B cell (primary cell): Measurements from ENCODE around the gene GPER1. TPM values are rescaled to one million over a fixed set of nuclear protein-coding genes. Genes with fewer than 3 reads are reported as not detected.

Source experiments
- ATAC-seq: fragments of 200-7000 bp; cut with Tn5 transposase; one replicate; pipeline ENCODE4 v1.10.0; 2021; ENCODE audit warnings: low read depth, mild to moderate bottlenecking, moderate number of reproducible peaks, moderate library complexity
- CTCF ChIA-PET: fragments of 350-600 bp; sonication (Branson Sonifier 250); formaldehyde crosslinking; loops from one replicate; lab custom pipeline; 2021; ENCODE audit warnings: antibody characterized with exemption, inconsistent platforms; lab: Charles Lee
- POLR2A ChIA-PET: fragments of 350-600 bp; sonication (Branson Sonifier 250); formaldehyde crosslinking; loops from one replicate; lab custom pipeline; 2021; ENCODE audit warnings: antibody characterized with exemption; lab: Charles Lee
- DNase-seq: peaks from one replicate; pipeline ENCODE4 v3.0.0; 2013
- H2AFZ ChIP-seq: 2 replicates; pipeline ENCODE4 v1.6.1; 2012; ENCODE audit warnings: mild to moderate bottlenecking, low read depth, low read length; ENCODE audit not compliant: insufficient read depth, poor library complexity, severe bottlenecking
- H3K27ac ChIP-seq, 2 donors: 1 replicate in 1 of 2; 2 replicates in 1 of 2; pipeline ENCODE4 v1.5.1; 2012 to 2013; ENCODE audit warnings: low read length in 2 of 2, mild to moderate bottlenecking in 2 of 2, moderate library complexity in 1 of 2
- H3K27me3 ChIP-seq, 4 experiments: fragments of 200-600 bp in 1 of 4; sonication (generic) in 1 of 4; replicated peaks in 1 of 4; 1 replicate in 2 of 4; 2 replicates in 2 of 4; pipeline versions ENCODE4 v1.6.1 to v1.7.0; 2013 to 2016; ENCODE audit warnings: low read length in 3 of 4, mild to moderate bottlenecking in 2 of 4, mixed read lengths in 1 of 4, moderate library complexity in 1 of 4; ENCODE audit not compliant: insufficient read depth in 4 of 4, control insufficient read depth in 3 of 4; ENCODE audit errors: control extremely low read depth in 1 of 4
- H3K36me3 ChIP-seq, 2 experiments: replicated peaks in 1 of 2; 1 replicate in 1 of 2; 2 replicates in 1 of 2; pipeline versions ENCODE4 v1.6.1 to v1.7.1; 2013; ENCODE audit warnings: low read length in 1 of 2; ENCODE audit not compliant: insufficient read depth in 2 of 2, control insufficient read depth in 1 of 2; ENCODE audit errors: control extremely low read depth in 1 of 2, extremely low read depth in 1 of 2
- H3K4me1 ChIP-seq, 2 donors: fragments of 200-600 bp in 1 of 2; sonication (generic) in 1 of 2; 1 replicate in 1 of 2; 2 replicates in 1 of 2; pipeline versions ENCODE4 v1.5.1 to v1.6.1; 2013 to 2017; ENCODE audit warnings: low read length in 2 of 2; ENCODE audit not compliant: control insufficient read depth in 2 of 2, insufficient read depth in 2 of 2
- H3K4me2 ChIP-seq: replicated peaks from 2 replicates; pipeline ENCODE3; 2012; ENCODE audit warnings: mild to moderate bottlenecking, low read depth, low read length; ENCODE audit not compliant: poor library complexity, severe bottlenecking
- H3K4me3 ChIP-seq, 5 experiments: fragments of 200-600 bp in 1 of 5; sonication (generic) in 1 of 5; 1 replicate in 3 of 5; 2 replicates in 2 of 5; pipeline versions ENCODE4 v1.5.1 to v1.7.0; 2011 to 2016; ENCODE audit warnings: low read length in 4 of 5, mild to moderate bottlenecking in 4 of 5, low read depth in 2 of 5, control low read depth in 1 of 5, moderate library complexity in 1 of 5; ENCODE audit not compliant: insufficient read depth in 1 of 5; ENCODE audit errors: control extremely low read depth in 1 of 5, extremely low read depth in 1 of 5
- H3K79me2 ChIP-seq: fragments of 200-600 bp; sonication (generic); one replicate; pipeline ENCODE4 v1.6.0; 2016; ENCODE audit warnings: low read length; ENCODE audit not compliant: control insufficient read depth, insufficient read depth
- H3K9ac ChIP-seq: fragments of 200-600 bp; sonication (generic); 2 replicates; pipeline ENCODE4 v1.6.1; 2017; ENCODE audit warnings: mild to moderate bottlenecking, low read length, moderate library complexity
- H3K9me3 ChIP-seq, 3 donors: one replicate each; pipeline versions ENCODE4 v1.6.1 to v1.7.1; 2013; ENCODE audit warnings: low read length in 2 of 3; ENCODE audit not compliant: control insufficient read depth in 2 of 3, insufficient read depth in 1 of 3; ENCODE audit errors: control extremely low read depth in 1 of 3
- H4K20me1 ChIP-seq: 2 replicates; pipeline ENCODE4 v1.6.0; 2012; ENCODE audit warnings: mild to moderate bottlenecking, low read length; ENCODE audit not compliant: insufficient read depth, control insufficient read depth, poor library complexity, severe bottlenecking
- H3K27ac Mint-ChIP-seq: one replicate; pipeline ENCODE4 v1.8.0; 2021; ENCODE audit warnings: mixed read lengths
- H3K27me3 Mint-ChIP-seq: one replicate; pipeline ENCODE4 v1.8.0; 2021; ENCODE audit warnings: mixed read lengths
- H3K4me1 Mint-ChIP-seq: one replicate; pipeline ENCODE4 v1.8.0; 2021; ENCODE audit warnings: mixed read lengths
- H3K4me3 Mint-ChIP-seq: one replicate; pipeline ENCODE4 v1.8.0; 2021; ENCODE audit warnings: mixed read lengths
- H3K9me3 Mint-ChIP-seq: one replicate; pipeline ENCODE4 v1.8.0; 2022; ENCODE audit warnings: mixed read lengths; ENCODE audit not compliant: insufficient read depth
- CTCF ChIP-seq: fragments of 200-600 bp; IDR thresholded peaks from one replicate; pipeline ENCODE4 v1.8.0; 2022; ENCODE audit warnings: antibody characterized with exemption, mild to moderate bottlenecking
- EZH2 ChIP-seq: IDR thresholded peaks from 2 replicates; pipeline ENCODE4 v1.6.1; 2012; ENCODE audit warnings: borderline replicate concordance, low read depth, mild to moderate bottlenecking, moderate library complexity, low read length; ENCODE audit not compliant: insufficient read depth, poor library complexity, severe bottlenecking
- WGBS: methylation state at CpG from one replicate; pipeline ENCODE4 v1.1.5; 2013; ENCODE audit warnings: missing lambda C conversion rate; ENCODE audit not compliant: insufficient coverage; 5-methylcytosine and 5-hydroxymethylcytosine counted together
- intact Hi-C: fragments of 100-400 bp; cut with micrococcal nuclease; formaldehyde crosslinking; loops from one replicate; pipeline ENCODE4 v1.10.0; 2022
- polyA plus RNA-seq: library from polyadenylated mRNA; depleted of rRNA; stranded (reverse); fragments of >200 nt; gene quantifications from 2 replicates; pipeline ENCODE4 v1.2.3, GENCODE V29; 2012
- total RNA-seq, 2 donors: library from RNA; stranded (reverse); fragments of 120-200 nt in 1 of 2; gene quantifications; 1 replicate in 1 of 2; 2 replicates in 1 of 2; pipeline versions ENCODE4 v1.2.3 to v1.2.4, GENCODE V29; 2013 to 2022

GPER1 gene
- total and polyA plus RNA-seq, 2 donors (not counting 1 experiment from before 2014, with no cell fraction given): 3.2 to 21.3 TPM

GRCh38 chr7:1095621-1096155, 7.8 kb downstream of the GPER1 start:
- TF ChIP-seq EZH2 (no peak), CTCF (no peak)
- no peak overlapping the region for H3K4me3 ChIP-seq
- DNase-seq (no peak), ATAC-seq (no peak)
- no peaks in the 10 kb centered on the region for H3K36me3 ChIP-seq
- Mint-ChIP-seq H3K27me3 (no peaks in the 10 kb centered on the region), H3K4me1 (peaks cover 2% of the 10 kb centered on the region), H3K27ac (no peak overlapping the region), H3K4me3 (no peak overlapping the region), H3K9me3 (no peaks in the 10 kb centered on the region)
- H2AFZ ChIP-seq: no peak overlapping the region
- peaks cover 4% of the 10 kb centered on the region for H3K79me2 ChIP-seq
- POLR2A ChIA-PET: interaction anchor here (0.7 kb wide), 1 partner anchor 70 kb away, joined by 4 read pairs; no protein-coding TSS in a partner anchor
- intact Hi-C loops: no loop called here
- H3K4me2 ChIP-seq: no peak overlapping the region
- no peaks in the 10 kb centered on the region for H3K27me3 ChIP-seq
- WGBS: 93% methylated on average over 22 of the region's 23 CpGs
- no peaks in the 10 kb centered on the region for H4K20me1 ChIP-seq
- CTCF ChIA-PET: no interaction called here
- H3K9me3 ChIP-seq: peaks cover 0 to 7% (median 0%) of the 10 kb centered on the region in 3 donors
- H3K4me1 ChIP-seq: no peaks in the 10 kb centered on the region
- no peak overlapping the region for H3K9ac ChIP-seq
- no peak overlapping the region for H3K27ac ChIP-seq
